Limb (tissue), 2 donors: Measurements from ENCODE around the gene OR11H12.
"Not testable (repeated sequence)": the region's sequence is repeated elsewhere in the genome, so short reads cannot be mapped to it uniquely, and the experiment has no call there.

Experiments used
- DNase-seq, 2 donors: peaks; one replicate each; pipeline ENCODE4 v3.0.0-alpha.2; 2016; ENCODE audit errors: extremely low spot score in 2 of 2

OR11H12 gene

DNA sequence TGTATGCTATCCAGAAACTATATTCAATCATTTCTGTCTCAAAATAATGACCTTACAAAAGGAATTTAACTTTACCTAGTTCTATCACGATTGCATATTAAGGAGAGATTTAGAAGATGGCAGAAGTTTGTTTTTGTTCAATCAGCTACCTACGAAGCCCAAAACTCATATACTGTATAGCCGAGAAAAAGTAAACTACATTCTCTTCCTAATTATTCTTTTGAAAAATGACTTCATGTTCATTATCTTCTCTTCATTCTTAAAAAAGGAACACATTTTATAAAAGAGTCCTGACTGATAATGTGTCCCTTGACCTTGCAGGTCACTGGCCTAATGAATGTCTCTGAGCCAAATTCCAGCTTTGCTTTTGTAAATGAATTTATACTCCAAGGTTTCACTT lies at the start of gene OR11H12:
Gene OR11H12, plus strand, starts transcription at position 301 of the 400 bp plus-strand sequence. Its CDS starts 0 bp downstream, at position 301.
- not testable (repeated sequence) for DNase-seq

DNA sequence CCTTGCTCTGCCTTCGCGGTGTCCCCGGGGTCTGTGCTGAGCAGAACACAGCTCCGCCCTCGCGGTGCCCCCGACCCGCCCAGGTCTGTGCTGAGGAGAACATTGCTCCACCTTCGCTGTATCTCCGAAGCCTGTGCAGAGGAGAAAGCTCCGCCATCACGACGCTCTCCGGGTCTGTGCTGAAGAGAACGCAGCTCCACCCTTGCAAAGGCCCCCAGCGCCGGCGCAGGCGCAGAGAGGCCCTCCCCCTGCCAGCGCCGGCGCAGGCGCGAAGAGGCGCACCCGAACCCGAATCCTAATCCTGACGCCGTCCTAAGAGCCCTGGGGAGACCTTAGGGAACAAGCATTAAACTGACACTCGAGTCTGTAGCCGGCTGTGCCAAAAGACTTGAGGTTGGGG lies 18.0 kb upstream of the OR11H12 start:
- DNase-seq = not testable (repeated sequence)

- not testable (repeated sequence) for DNase-seq
Observed at GRCh38 chr14:18626610-18627213, 25.8 kb downstream of the OR11H12 start.

DNA sequence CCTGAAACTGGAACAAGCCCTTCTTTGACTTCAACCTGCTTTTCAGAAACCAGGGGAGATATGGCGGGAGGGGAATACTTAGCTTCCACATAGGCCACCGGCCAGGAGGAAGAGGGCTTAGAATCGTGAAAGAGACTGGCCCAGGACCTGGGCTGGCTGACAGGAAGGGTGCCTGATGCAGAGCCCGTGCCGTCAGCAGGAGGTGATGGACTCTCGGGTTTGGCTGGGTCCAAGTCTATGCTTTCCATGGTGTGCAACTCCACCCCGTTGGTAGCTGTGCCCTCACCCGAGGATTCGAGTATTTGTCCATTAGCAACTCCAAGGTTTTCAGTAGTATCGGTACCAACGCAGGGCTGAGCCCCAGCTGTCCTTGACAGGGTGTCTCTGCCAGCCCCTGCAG lies 35.1 kb downstream of the OR11H12 start:
- DNase-seq = not testable (repeated sequence)

GRCh38 chr14:18638032-18638431 lies 37.1 kb downstream of the OR11H12 start:
- not testable (repeated sequence) for DNase-seq

GRCh38 chr14:18638785-18639184 lies 37.9 kb downstream of the OR11H12 start:
- DNase-seq = not testable (repeated sequence)

DNA sequence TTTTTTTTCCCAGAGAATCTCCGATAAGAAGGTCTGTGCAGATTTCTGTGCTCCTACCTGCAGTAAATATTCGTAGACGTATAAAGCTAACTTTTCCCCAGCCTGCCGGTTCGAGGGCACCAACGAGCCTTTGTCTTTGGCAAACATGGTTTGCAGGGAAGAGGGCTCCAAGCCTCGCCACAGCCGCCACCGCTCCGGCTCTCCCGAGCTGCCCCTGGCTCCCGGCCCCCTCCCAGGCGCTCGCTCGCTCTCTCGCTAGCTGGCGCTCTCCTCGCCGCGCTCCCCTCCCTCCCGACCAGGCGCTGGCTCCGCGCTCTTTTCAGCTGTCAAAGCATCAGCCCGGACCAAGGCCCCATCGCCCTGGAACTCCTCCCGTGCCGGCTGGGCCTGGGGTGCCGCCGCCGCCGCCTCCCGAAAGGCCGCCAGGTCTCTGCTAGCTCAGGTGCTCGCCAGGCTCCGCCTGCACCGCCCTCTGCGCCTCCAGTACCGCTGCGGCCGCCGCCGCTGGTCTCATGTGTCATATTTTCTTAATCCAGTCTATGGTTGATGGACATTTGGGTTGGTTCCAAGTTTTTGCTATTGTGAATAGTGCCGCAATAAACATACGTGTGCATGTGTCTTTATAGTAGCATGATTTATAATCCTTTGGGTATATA lies 45.3 kb downstream of the OR11H12 start:
- DNase-seq = not testable (repeated sequence)
